Measurements from ENCODE around the gene EXOSC7.
"Not testable (repeated sequence)": the region's sequence is repeated elsewhere in the genome, so short reads cannot be mapped to it uniquely, and the experiment has no call there.

EXOSC7 gene

DNA sequence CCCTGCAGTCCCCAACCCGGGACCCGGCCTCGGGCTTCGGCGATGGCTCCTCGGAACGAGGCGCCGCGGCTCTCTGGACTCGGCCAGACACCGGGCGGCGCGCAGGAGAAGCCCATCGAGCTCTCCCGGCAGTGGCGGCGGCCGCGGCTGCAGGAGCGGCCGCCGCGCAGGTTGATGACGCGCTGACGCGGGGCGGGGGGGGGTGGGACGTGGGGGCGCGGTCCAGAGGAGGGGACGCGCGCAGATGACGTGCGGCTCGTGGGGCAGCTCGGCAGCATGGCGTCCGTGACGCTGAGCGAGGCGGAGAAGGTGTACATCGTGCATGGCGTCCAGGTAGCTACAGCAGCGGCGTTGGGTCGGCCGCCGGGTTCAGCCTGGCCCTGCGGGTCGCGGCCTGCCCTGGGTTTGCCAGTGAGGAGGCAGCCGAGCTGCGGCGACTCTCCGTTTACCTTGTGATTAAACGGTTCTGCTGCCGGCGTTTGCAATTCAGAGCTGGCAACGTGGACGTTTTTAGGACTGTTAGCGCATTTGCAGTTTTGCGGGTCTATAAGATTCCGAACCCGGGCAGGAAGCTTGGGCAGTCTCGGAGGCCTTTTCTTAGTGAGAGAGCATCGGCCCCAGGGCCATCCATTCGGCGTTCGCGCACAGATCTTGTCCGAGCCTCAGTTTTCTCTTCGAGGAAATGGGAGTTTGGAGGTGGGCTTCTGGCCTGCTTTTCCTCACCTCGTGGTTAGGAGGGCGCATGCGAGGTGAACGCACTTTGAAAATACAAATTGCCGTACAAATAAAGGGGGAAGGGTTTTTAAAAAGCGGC is at the start of gene EXOSC7, which contains the start of gene ZDHHC3:
TSS of gene EXOSC7 (plus strand) at position 243 of the 814 bp plus-strand sequence. CDS start at position 277, 34 bp downstream.
TSS of gene ZDHHC3 (minus strand) at position 173 of the 814 bp plus-strand sequence. CDS start 16,738 bp downstream, outside the sequence.
- peak; percentile 9 for DNase-seq

DNA sequence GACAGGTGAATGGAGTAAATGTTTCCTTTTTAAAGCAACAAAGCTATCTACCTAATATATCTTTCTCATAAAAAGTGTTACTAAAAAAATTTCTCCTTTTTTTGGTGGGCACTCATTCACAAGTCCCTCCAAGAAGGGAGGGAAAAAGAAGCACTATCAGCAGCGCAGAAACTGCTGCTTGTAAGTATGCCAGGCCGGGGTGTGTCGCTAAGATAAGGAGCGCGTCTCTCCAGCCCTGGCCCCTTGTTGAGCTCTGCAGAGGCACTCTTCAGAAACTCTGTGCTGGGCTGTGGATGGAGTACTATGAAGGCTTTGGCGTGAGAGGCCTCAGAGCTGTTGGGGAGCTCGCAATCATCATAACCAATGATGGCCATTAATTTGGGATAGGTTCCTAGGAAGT is 49.1 kb upstream of the EXOSC7 start:
- DNase-seq = no peak

DNA sequence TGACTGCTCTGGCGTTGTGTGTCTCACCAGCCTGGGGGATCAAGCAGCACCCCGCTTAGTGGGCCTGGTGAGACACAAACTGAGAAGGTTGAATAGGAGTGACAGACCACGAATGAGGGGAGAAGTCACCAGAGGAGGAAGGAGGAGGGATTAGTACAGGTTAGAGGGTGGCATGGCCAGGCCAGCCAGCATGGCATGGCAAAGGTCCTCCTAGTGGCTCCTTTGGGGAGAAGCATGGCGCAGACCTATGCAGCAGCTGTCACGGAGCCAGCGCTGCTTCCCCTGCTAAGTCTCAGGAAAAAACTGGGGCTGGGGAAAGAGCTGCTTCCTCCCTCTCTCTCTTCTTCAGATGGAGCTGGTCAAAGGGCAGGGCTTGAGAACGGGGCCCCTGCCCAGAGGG is 48.7 kb upstream of the EXOSC7 start:
- DNase-seq = no peak

- DNase-seq = no peak
These were observed 46.3 kb upstream of the EXOSC7 start for GRCh38 chr3:44929782-44930181.

DNA sequence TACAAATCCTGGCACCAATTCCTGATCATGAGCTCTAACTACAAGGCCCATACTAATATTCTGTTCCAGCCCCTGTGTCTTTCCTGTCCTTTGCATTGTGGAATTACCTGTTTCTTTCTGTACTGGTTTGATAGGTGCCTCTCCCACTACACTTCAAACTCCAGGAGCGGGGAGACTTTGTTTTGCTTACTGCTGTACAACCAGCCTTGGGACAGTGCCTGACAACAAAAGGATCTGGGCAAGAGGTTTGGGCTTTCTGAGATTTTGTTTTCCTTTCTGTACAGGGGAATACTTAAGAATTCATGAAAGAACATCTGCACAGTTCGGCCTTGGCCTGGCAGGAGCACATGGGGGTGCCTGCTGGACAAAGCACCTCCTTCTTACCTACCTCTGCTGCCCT is 45.1 kb upstream of the EXOSC7 start:
- DNase-seq = no peak

GRCh38 chr3:44931791-44932190 is 44.3 kb upstream of the EXOSC7 start:
- no peak for DNase-seq

GRCh38 chr3:44932271-44932670 is 43.8 kb upstream of the EXOSC7 start:
- no peak for DNase-seq

GRCh38 chr3:44932986-44933944 is 42.8 kb upstream of the EXOSC7 start:
- DNase-seq = no peak

- no peak for DNase-seq
These were observed 36.4 kb upstream of the EXOSC7 start for GRCh38 chr3:44939581-44940036.

DNA sequence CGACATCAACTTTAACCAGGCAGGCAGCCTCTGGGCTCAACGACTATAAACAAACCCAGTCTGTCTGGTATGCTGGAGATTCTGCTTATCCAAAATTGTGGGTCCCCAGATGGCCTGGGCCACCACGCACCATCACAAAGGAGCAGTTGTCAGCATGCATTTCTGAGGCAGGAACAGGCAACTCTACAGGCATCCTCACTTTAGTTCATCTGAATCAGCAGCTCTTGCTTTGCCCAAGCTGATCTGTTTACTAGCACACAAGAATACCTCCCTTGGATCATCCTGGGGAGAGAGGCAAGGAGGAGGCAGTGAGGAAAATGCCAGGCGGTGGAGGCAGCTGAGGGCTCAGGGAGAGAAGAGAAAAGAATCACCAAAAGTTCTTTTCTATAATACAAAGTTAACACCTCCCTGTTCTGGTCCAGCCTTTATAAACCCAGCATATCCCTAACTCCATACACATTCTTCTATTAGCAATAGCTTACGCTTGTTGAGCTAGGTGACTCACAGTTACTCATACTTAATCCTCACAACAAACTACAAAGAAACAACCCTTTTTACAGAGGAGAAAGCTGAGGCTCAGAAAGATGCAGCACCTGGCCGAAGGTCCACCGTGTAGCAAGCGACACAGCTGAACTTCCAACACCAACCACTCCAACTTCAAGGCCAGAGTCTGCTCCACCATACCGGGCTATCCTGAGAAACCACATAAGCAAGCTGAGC is 33.7 kb upstream of the EXOSC7 start:
- no peak for DNase-seq

- no peak for DNase-seq
These were observed 27.8 kb upstream of the EXOSC7 start for GRCh38 chr3:44948239-44948638.

DNA sequence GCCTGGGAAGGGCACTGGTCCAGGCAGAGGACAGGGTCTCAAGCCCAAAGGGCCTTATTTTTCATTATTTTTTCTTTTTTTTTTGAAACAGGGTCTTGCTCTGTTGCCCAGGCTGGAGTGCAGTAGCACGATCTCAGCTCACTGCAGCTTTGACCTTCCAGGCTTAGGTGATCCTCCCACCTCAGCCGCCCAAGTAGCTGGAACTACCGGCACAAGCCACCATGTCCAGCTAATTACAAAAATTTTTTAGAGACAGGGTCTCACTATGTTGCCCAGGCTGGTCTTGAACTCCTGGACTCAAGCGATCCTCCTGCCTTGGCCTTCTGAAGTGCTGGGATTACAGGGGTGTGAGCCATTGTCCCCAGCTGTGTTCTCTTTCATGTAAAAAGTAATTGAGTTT is 26.3 kb upstream of the EXOSC7 start:
- DNase-seq = not testable (repeated sequence)

DNA sequence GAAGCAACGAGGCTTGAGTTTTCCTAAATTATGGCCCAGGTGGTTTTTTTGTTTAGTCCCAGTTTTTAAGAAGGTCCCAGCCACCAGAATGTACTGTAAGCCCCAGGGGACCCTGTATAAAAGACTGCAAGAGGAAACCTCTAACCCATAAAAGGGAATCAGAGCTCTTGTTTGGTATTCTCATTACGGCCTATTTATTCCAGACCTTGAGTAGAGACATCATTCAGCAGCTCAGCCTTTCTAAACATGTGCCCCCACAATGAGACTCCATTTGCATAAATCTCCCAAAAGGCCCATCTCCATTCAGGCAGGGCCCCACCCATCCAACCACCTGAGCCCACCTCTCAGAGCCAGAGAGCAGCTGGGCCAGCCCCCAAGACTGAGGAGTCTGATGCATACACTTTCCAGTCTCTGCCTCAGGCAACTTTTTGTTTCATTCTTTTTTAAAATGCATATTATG is 25.7 kb upstream of the EXOSC7 start:
- DNase-seq = no peak

DNA sequence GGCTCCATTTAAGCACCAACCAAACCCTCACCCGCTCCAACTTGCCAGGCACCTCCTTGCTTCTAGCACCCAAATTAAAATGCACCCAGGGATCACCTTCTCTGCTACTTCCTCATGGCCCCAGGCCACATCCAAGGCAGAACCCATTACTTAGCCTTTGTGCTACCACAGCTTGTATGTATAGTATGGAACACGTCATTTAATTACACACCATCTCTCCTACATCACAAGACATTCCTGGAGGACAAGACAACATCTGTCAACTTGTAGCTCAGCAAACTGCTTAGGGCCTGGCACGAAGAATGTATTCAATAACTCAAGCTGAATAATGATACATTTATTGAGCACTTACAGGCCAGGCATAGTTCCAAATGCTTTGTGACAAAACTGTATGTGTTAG is 23.4 kb upstream of the EXOSC7 start:
- no peak for DNase-seq

DNA sequence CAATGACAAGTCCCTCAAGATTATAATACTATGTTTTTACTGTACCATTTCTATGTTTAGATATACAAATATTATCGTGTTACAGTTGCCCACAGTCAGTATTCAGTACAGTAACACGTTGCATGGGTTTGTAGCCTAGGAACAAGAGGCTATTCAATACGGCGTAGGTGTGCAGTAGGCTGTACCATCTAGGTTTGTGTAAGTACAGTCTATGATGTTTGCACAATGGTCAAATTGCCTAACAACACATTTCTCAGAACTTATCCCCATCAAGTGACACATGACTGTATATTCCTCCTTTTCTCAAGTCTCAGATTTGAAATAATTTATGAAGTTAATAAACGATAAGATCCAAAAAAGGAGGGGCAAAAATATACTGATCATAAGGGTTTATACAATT is 21.7 kb upstream of the EXOSC7 start:
- DNase-seq = no peak

- DNase-seq = no peak
These were observed 21.1 kb upstream of the EXOSC7 start for GRCh38 chr3:44954962-44955361.

DNA sequence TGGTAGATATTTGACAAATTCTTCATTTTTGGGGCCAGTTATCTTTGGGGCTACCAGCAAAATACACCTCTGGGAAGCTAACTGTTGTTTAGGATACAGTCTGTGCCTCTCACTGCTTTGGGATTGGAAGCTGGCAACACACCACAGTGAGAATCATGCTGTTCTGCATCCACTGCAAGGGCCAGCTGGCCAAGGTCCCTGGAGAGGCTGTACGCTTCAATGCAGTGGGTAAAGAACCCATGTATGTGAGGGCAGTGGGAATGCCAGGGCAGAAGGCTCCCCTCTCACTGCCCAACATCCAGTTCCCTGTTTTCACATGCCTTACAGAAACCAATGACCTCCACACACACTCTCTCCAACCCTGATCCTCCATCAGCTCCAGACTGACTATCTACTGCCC is 20.1 kb upstream of the EXOSC7 start:
- no peak for DNase-seq

- no peak for DNase-seq
These were observed 18.1 kb upstream of the EXOSC7 start for GRCh38 chr3:44957986-44958385.

GRCh38 chr3:44958386-44958785 is 17.7 kb upstream of the EXOSC7 start:
- DNase-seq = no peak

- no peak for DNase-seq
These were observed 15.5 kb upstream of the EXOSC7 start for GRCh38 chr3:44960387-44961026.

- no peak for DNase-seq
These were observed 14.2 kb upstream of the EXOSC7 start for GRCh38 chr3:44961888-44962287.
